GM18520 (cell line): ENCODE measurements around the gene TEDC1.

ENCODE experiments used
- ATAC-seq: cut with Tn5 transposase; IDR thresholded peaks from one replicate; pipeline ENCODE4 v1.9.1; 2021; ENCODE audit not compliant: unreplicated experiment

TEDC1 gene

GRCh38 chr14:105495990-105496830 is 5.2 kb downstream of the TEDC1 start:
- no peak for ATAC-seq

DNA sequence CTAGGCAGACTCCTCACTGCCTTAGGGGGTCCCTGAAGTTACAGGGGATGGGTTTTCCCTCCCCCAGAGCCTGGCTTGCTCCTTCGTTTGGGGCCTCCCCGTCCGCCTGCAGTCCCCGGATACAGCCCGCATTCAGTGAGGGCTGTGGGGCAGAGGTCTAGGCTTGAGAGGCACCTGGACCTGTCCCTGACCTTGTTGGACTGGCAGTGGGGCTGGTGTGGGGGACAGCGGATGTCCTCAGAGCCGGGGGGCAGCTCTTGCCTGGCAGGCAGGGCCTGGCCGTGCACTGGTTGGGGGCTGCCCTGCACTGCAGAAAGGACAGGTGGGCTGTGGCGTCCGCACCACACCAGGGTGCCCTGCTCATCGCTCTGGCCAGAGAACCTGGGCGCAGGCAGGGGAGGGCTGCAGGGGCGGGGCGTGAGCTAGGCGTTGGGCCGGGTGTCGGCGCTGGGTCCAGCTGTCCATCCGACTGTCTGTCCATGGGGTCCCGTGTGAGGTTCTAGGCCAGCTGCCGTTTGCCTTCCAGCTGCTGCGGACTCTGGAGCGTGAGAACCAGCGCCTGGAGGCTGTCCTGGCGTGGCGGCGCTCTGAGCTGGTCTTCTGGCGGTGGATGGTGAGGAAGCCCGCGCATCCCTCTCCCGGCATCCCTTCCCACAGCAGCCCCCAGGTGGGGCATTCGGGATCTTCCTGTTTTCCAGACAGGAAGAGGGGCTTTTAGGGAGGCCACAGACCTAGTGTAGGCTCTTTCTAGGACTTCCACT is 6.0 kb downstream of the TEDC1 start:
- ATAC-seq, result no peak

DNA sequence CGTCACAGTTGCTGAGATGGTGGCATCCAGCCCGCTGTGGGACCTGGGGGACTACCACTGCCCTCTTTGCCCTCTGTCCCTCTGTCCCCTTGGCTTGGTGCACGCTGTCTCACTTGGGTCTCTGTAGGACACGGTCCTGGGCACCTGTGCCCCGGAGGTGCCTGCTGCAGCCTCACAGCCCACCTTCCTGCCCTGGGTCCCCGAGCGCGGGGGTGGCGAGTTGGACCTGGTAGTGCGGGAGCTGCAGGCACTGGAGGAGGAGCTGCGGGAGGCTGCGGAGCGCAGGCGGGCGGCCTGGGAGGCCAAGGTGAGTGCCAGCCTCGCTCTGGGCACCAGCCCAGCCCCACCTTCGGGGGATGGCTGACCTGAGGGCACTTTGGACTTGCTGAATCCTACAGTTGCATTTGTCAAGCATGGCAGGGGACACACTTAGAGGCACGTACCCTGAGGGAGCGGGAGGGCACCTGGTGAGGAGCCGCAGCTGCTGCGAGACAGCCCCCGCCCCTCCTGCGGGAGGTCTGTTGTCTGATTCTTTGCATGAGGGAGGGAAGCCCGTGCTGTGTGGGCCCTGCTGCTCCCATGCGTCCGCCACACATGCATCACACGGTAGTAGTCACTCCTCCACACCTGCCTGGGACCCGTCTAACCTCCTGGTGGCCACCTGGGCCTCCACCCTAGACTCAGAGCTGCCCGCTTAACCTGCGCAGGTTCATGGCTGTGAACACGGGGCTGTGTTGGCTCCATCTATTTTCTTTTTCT is 6.8 kb downstream of the TEDC1 start:
- no peak for ATAC-seq

DNA sequence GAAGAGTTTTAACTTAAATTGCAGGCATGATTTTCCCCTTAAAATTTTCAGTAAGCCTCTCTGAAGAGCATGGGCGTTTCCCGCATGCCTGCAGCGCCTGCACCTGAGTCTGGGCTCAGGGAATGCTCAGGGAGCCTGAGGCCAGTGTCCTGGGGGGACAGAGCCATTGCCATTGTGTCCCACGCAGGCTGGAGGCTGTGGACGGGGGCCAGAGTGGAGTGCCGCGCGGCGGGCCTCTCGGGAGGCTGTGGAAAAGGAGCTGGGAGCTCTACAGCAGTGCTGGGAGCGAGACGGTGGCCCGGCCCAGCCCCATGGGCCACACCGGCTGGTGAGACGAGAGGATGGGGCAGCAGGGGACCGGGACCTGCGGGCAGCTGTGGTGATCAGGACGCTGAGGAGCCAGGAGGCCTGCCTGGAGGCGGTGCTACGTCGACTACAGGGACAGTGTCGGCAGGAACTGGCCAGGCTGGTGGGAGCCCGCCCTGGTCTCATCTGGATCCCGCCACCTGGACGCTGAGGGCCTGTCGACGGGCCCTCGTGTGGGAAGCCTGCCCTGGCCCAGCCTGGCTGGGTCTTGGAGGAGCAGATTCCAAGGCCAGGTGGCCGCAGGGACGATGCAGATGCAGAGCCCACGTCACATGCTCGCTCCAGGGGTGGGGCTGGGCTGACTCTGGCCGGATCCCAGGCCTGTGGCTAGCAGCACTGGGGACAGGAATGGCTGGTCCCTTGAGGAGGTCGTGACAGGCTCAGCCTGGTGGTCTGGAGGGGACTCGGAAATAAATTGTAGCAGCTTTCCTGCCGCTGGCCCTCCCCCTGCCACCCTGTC is 7.6 kb downstream of the TEDC1 start:
- no peak for ATAC-seq

DNA sequence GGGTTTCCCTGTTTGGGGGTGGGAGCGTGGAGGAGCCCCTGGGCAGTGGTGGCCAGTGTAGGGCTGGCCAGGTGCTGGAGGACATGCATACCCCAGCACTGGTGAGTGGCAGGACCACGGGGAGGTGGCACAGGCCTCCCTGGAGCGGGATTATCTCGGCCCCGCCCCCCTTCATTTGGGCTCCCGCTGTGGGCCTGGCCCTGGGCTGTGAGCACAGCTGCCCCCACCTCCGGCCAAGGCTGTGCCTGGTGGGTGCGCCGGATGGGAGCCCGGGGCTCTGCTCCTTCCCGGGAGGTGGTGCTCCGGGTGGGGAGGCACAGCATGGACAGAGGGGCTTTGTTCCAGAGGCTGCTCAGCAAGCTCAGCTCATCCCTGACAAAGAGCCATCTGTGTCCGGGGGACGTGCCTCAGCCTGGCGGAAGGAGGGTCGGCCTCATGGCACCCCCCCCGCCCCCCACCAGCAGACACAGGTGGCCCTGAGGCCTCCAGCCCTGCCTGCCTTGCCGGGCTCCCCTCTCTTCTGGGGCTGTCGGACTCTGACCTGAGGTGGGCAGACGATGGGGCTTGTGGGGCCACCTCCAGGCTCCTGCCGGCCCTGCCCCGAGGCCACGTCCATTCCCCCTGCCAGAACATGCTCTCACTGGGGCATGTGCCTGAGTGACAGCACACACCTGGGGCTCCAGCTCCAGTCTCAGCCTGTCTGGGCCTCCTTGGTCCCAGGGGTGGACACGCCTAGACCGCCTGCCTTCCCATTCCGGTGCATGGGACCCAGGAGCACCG is 8.4 kb downstream of the TEDC1 start:
- ATAC-seq, result no peak

DNA sequence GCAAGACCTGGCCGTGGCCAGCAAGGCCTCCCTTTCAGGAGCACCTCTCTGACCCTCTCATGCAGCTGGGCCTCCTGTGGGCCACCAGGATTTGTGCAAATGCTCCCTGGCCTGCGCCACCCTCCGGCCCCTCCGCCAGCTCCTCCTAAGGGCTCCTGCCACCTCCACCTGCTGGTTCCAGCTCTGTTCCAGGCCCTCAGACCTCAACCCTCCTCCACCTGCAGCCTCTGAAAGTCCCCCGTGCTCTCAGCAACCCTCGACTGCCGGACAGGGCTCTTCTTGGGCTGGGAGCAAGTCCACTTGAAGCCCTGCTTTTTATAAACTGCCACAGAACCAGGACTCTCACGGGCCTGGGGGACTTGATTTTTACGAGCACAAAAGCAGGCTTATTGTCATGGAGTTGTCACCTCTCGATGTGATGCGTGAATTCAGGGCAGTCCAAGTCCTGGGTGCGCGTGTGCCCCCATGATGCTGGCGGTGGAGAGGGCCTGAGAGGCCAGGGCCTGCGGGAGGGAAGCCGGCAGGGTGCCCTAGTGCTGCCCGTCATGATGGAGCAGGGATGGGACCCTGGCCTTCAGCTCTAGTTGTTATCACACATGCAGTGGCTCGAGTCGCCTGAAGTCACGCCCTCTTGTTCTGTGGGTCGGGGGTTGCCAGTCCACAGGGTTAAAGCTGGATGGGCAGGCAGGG is 9.1 kb downstream of the TEDC1 start:
- ATAC-seq, result no peak

DNA sequence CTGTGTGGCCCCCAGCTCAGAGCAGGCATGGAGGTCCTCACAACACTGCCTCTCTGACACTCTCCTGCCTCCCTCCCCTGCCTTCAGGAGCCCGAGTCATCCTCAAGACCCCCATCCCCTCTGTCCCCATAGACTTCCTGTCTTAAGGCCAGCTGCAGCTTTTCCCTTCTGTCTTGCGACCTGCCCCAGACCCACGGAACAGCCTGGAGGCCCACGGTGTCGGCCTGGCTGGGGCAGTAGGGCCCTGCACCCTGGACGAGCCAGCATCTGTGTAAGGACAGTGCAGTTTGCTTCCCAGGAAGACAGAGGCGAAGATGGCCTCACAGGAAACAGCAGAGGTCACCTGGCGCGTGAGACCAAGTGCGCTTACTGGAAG is 9.7 kb downstream of the TEDC1 start:
- ATAC-seq, result no peak

DNA sequence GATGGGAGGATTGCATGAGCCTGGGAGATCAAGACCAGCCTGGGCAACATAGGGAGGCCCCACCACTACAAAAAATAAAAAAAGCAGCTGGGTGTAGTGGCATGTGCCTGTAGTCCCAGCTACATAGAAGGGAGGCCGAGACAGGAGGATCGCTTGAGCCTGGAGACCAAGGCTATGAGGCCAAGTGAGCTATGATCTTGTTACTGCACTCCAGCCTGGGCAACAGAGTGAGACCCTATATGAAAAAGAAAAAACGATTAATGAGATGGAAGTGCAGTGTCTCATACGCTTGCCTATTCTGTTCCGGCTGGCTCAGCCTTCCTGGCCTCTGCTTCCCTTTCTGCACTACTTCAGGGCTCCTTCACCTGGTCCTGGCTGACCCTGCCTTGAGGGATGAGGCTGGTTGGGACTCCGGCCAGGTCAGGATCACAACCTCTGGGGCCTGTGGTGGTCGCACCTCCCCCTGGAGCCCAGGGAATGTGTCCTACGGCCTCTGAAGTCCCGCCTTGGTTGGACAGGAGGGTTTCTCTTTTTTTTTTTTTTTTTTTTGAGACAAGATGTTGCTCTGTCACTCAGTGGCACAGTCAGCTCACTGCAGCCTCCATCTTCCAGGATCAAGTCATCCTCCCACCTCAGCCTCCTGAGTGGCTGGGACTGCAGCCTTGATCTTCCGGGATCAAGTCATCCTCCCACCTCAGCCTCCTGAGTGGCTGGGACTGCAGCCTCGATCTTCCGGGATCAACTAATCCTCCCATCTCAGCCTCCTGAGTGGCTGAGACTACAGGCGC is 10.7 kb downstream of the TEDC1 start:
- ATAC-seq, result no peak

GRCh38 chr14:105502446-105503295 is 11.6 kb downstream of the TEDC1 start:
- ATAC-seq, result no peak

DNA sequence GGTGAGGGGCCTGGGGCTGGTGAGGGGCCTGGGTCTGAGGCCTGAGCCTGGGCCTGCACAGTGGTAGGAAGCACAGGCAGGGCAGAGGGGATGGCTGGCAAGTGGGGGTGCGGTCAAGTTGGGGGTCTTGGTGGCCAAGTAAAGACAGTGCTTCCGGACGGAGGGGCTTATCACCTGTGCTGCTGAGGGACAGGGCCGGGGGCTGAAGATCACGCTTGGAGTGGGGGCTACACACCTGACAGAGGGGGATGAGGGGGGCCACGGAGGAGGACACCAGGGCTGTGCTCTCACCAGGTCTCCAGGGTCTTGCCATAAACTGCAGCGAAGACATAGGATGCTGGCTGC is 12.2 kb downstream of the TEDC1 start:
- ATAC-seq, result no peak

DNA sequence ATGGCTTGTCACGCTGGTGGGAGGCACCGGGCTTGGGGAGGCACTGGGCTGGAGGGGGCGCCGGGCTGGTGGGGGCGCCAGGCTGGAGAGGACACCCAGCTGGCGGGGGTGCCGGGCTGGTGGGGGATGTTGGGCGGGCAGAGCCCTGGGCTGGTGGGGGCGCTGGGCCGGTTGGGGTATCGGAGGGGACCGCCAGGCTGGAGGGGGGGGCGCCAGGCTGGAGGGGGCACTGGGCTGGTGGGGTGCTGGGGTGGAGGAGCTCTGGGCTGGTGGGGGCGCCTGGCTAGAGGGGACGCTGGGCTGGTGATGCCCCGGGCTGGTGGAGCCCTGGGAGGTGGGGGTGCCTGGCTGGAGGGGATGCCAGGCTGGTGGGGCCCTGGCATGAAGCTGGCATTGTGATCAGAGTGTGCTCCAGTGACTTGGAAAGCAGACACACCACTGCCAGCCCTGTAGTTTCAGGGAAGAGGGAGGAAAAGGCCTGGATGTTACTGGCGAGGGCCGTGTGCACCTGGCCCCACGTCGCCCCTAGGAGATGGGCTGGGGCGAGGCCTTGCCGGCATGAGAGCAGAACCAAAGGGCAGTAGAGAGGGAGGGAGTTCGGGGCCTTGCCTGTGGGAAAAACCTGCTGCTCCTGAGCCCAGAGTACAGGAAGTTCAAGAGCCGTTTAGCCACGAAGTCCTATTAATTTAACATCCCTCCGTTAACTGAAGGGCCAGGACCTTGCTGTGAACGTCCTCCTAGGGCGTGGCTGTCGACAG is 13.1 kb downstream of the TEDC1 start:
- no peak for ATAC-seq

DNA sequence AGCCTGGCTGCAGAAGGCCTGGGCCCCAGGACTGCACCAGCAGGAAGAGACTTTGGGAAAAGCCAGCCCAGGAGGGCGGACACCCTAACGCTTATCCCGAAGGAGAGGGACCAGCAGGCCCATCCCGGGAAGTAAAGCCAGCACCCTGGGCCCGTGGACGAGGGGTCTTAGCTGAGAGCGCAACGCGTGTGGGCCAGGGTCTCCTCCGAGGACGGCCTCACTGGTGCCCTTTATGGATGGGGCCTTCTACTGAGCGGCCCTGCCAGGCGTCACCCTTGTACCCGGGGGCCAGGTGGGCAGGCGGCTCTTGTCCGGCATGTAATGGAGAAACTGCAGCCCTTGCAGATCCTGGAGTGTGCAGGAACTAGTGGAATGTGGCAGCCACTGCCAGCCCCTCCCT is 14.1 kb downstream of the TEDC1 start:
- ATAC-seq, result no peak

- no peak for ATAC-seq
Measured at GRCh38 chr14:105507247-105507646, 16.2 kb downstream of the TEDC1 start.

DNA sequence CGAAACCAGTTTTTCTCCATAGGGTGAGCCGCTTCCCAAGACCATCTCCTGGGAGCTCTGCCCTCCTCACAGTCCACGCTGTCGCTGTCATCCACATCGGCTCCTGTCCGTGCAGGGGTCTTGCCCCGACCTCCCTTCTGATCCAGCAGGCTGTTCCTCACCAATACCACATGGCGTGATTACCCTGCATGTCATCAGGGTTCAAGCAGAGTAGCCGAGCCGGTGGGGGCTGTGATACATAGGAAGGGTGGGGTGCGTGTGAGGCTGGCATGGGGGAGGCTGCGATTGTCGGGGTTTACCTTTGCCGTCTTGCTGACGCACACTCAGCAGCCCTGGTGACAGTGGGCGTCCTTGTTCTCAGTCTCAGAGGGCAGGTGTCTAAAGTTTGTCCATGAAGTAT is 17.0 kb downstream of the TEDC1 start:
- ATAC-seq, result no peak

DNA sequence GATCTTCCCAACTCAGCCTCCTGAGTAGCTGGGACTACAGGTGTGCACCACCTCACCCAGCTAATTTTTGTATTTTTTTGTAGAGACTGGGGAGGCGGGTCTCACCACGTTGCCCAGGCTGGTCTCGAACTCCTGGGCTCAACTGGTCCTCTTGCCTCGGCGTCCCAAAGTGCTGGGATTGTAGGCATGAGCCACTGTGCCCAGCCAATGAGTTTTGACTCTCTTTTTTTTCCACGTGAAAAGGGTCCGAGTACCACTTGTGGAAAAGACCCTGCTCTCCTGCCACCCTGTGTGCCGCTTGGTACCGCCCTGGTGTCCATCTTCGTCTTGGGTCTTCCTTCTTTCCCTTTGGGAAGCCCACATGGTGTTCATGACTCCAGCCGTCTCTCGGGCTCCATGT is 17.6 kb downstream of the TEDC1 start:
- no peak for ATAC-seq

- ATAC-seq, result no peak
Measured at GRCh38 chr14:105517096-105517495, 26.1 kb downstream of the TEDC1 start.
